Naive B cell (primary cell): ENCODE results near the gene CDH23. TPM values are rescaled to one million over a fixed set of nuclear protein-coding genes. Genes with fewer than 3 reads are reported as not detected.

ENCODE experiments used
- ATAC-seq, 2 donors: fragments of 150-1000 bp; cut with Tn5 transposase; 2 replicates each; pipeline ENCODE4 v1.10.0; 2021; ENCODE audit warnings: low read depth in 2 of 2, mild to moderate bottlenecking in 2 of 2, moderate library complexity in 2 of 2
- DNase-seq: peaks from one replicate; pipeline ENCODE4 v3.0.0; 2022
- H3K27ac Mint-ChIP-seq, 6 donors: one replicate each; pipeline ENCODE4 v1.8.0; 2020 to 2022; ENCODE audit warnings: mild to moderate bottlenecking in 6 of 6, mixed read lengths in 6 of 6, moderate library complexity in 5 of 6, inconsistent platforms in 2 of 6
- H3K27me3 Mint-ChIP-seq, 3 donors: one replicate each; pipeline ENCODE4 v1.8.0; 2021 to 2022; ENCODE audit warnings: mixed read lengths in 3 of 3, mild to moderate bottlenecking in 1 of 3
- H3K36me3 Mint-ChIP-seq, 2 donors: one replicate each; pipeline ENCODE4 v1.8.0; 2020 to 2022; ENCODE audit warnings: mixed read lengths in 2 of 2, inconsistent platforms in 1 of 2, mild to moderate bottlenecking in 1 of 2
- H3K4me1 Mint-ChIP-seq, 3 donors: one replicate each; pipeline ENCODE4 v1.8.0; 2020 to 2022; ENCODE audit warnings: mixed read lengths in 3 of 3, inconsistent platforms in 1 of 3, mild to moderate bottlenecking in 1 of 3, moderate library complexity in 1 of 3
- H3K4me3 Mint-ChIP-seq, 8 donors: one replicate each; pipeline ENCODE4 v1.8.0; 2020 to 2022; ENCODE audit warnings: mild to moderate bottlenecking in 8 of 8, mixed read lengths in 8 of 8, moderate library complexity in 8 of 8, inconsistent platforms in 2 of 8
- H3K9me3 Mint-ChIP-seq, 7 donors: one replicate each; pipeline ENCODE4 v1.8.0; 2020 to 2022; ENCODE audit warnings: mixed read lengths in 7 of 7, mild to moderate bottlenecking in 5 of 7, inconsistent platforms in 2 of 7, moderate library complexity in 1 of 7
- polyA plus RNA-seq, 6 donors: library from polyadenylated mRNA; unstranded; fragments of 300-500 nt; fragmentation: Illumina TruSeq; gene quantifications; one replicate each; pipeline ENCODE4 v1.2.3, GENCODE V29; 2021; ENCODE audit warnings: low read depth in 6 of 6

CDH23 gene
- polyA plus RNA-seq, 6 donors from 2014 or later = 0.05 to 0.62 (median 0.21) TPM; not detected in 2

GRCh38 chr10:71525092-71525491, 128.4 kb downstream of the CDH23 start:
- peaks cover 0 to 2% (median 0%) of the 10 kb centered on the region in 7 donors for H3K9me3 Mint-ChIP-seq
- no peak for ATAC-seq
- DNase-seq = no peak
- H3K36me3 Mint-ChIP-seq = no peaks in the 10 kb centered on the region
- no peak overlapping the region for H3K27ac Mint-ChIP-seq
- H3K4me3 Mint-ChIP-seq = no peak overlapping the region
- peaks cover 9 to 33% (median 27%) of the 10 kb centered on the region in 3 donors for H3K27me3 Mint-ChIP-seq
- peaks cover 0 to 4% (median 4%) of the 10 kb centered on the region in 3 donors for H3K4me1 Mint-ChIP-seq

- H3K4me3 Mint-ChIP-seq = no peak overlapping the region
- H3K9me3 Mint-ChIP-seq = peaks cover 0 to 2% (median 0%) of the 10 kb centered on the region in 7 donors
Observed at GRCh38 chr10:71525721-71526120, 129.0 kb downstream of the CDH23 start.

GRCh38 chr10:71526653-71527052, 129.9 kb downstream of the CDH23 start:
- ATAC-seq (peak; percentile 21 to 28), DNase-seq (no peak)
- peaks cover 0 to 2% (median 0%) of the 10 kb centered on the region in 7 donors for H3K9me3 Mint-ChIP-seq
- peaks cover 0 to 4% (median 4%) of the 10 kb centered on the region in 3 donors for H3K4me1 Mint-ChIP-seq
- no peak overlapping the region for H3K27ac Mint-ChIP-seq
- peaks cover 9 to 25% (median 19%) of the 10 kb centered on the region in 3 donors for H3K27me3 Mint-ChIP-seq
- peaks cover 0 to 2% of the 10 kb centered on the region in 2 donors for H3K36me3 Mint-ChIP-seq
- no peak overlapping the region for H3K4me3 Mint-ChIP-seq

More at GRCh38 chr10:71525721-71526120, 129.0 kb downstream of the CDH23 start:
- DNase-seq (no peak), ATAC-seq (no peak)
- Mint-ChIP-seq H3K27me3 (peaks cover 9 to 33% (median 27%) of the 10 kb centered on the region in 3 donors), H3K27ac (no peak overlapping the region), H3K4me1 (peaks cover 0 to 4% (median 4%) of the 10 kb centered on the region in 3 donors), H3K36me3 (no peaks in the 10 kb centered on the region)

- H3K4me3 Mint-ChIP-seq = no peak overlapping the region
- ATAC-seq (no peak), DNase-seq (no peak)
- H3K27me3 Mint-ChIP-seq = peaks cover 9 to 22% (median 18%) of the 10 kb centered on the region in 3 donors
- H3K4me1 Mint-ChIP-seq = peaks cover 0 to 4% (median 4%) of the 10 kb centered on the region in 3 donors
- H3K27ac Mint-ChIP-seq = no peak overlapping the region
- H3K36me3 Mint-ChIP-seq = peaks cover 0 to 4% of the 10 kb centered on the region in 2 donors
- peaks cover 0 to 2% (median 0%) of the 10 kb centered on the region in 7 donors for H3K9me3 Mint-ChIP-seq
Observed at GRCh38 chr10:71527135-71527534, 130.4 kb downstream of the CDH23 start.

- peaks cover 0 to 2% (median 0%) of the 10 kb centered on the region in 7 donors for H3K9me3 Mint-ChIP-seq
- H3K4me1 Mint-ChIP-seq = peaks cover 0 to 4% (median 4%) of the 10 kb centered on the region in 3 donors
- DNase-seq = no peak
- ATAC-seq = no peak
- H3K4me3 Mint-ChIP-seq = no peak overlapping the region
- H3K27me3 Mint-ChIP-seq = peaks cover 5 to 16% (median 13%) of the 10 kb centered on the region in 3 donors
- peaks cover 0 to 4% of the 10 kb centered on the region in 2 donors for H3K36me3 Mint-ChIP-seq
- peak overlapping the region in 1 of 6 donors; percentile 72 for H3K27ac Mint-ChIP-seq
Observed at GRCh38 chr10:71528371-71529206, 131.9 kb downstream of the CDH23 start.

GRCh38 chr10:71529207-71529827, 132.6 kb downstream of the CDH23 start:
- Mint-ChIP-seq H3K27me3 (peaks cover 0 to 14% (median 5%) of the 10 kb centered on the region in 3 donors), H3K36me3 (peaks cover 0 to 4% of the 10 kb centered on the region in 2 donors), H3K4me1 (peaks cover 0 to 4% (median 4%) of the 10 kb centered on the region in 3 donors), H3K9me3 (no peaks in the 10 kb centered on the region), H3K4me3 (no peak overlapping the region), H3K27ac (peak overlapping the region in 1 of 6 donors; percentile 7)
- DNase-seq = no peak
- ATAC-seq = no peak

- Mint-ChIP-seq H3K4me1 (peaks cover 0 to 4% (median 4%) of the 10 kb centered on the region in 3 donors), H3K36me3 (peaks cover 0 to 4% of the 10 kb centered on the region in 2 donors), H3K9me3 (no peaks in the 10 kb centered on the region), H3K27ac (no peak overlapping the region), H3K4me3 (peak overlapping the region in 1 of 8 donors; percentile 20), H3K27me3 (peaks cover 0 to 6% (median 1%) of the 10 kb centered on the region in 3 donors)
- ATAC-seq (no peak), DNase-seq (no peak)
Observed at GRCh38 chr10:71530781-71531180, 134.1 kb downstream of the CDH23 start.

GRCh38 chr10:71531485-71532446, 135.0 kb downstream of the CDH23 start:
- H3K4me1 Mint-ChIP-seq = no peaks in the 10 kb centered on the region
- no peaks in the 10 kb centered on the region for H3K9me3 Mint-ChIP-seq
- H3K27me3 Mint-ChIP-seq = peaks cover 0 to 10% (median 6%) of the 10 kb centered on the region in 3 donors
- DNase-seq (no peak), ATAC-seq (no peak)
- H3K36me3 Mint-ChIP-seq = peaks cover 0 to 4% of the 10 kb centered on the region in 2 donors
- H3K4me3 Mint-ChIP-seq = no peak overlapping the region
- H3K27ac Mint-ChIP-seq = no peak overlapping the region

GRCh38 chr10:71532878-71533277, 136.2 kb downstream of the CDH23 start:
- peaks cover 0 to 10% (median 6%) of the 10 kb centered on the region in 3 donors for H3K27me3 Mint-ChIP-seq
- H3K36me3 Mint-ChIP-seq = peaks cover 0 to 4% of the 10 kb centered on the region in 2 donors
- H3K4me3 Mint-ChIP-seq = no peak overlapping the region
- no peak overlapping the region for H3K27ac Mint-ChIP-seq
- ATAC-seq = no peak
- H3K4me1 Mint-ChIP-seq = no peaks in the 10 kb centered on the region
- no peaks in the 10 kb centered on the region for H3K9me3 Mint-ChIP-seq
- DNase-seq = no peak

- no peaks in the 10 kb centered on the region for H3K4me1 Mint-ChIP-seq
- no peak overlapping the region for H3K27ac Mint-ChIP-seq
- ATAC-seq = no peak
- H3K9me3 Mint-ChIP-seq = no peaks in the 10 kb centered on the region
- peaks cover 0 to 4% of the 10 kb centered on the region in 2 donors for H3K36me3 Mint-ChIP-seq
- no peak for DNase-seq
- H3K4me3 Mint-ChIP-seq = no peak overlapping the region
- peaks cover 0 to 10% (median 6%) of the 10 kb centered on the region in 3 donors for H3K27me3 Mint-ChIP-seq
Observed at GRCh38 chr10:71533936-71534335, 137.2 kb downstream of the CDH23 start.

- ATAC-seq (no peak), DNase-seq (no peak)
- Mint-ChIP-seq H3K27ac (no peak overlapping the region), H3K36me3 (peaks cover 0 to 4% of the 10 kb centered on the region in 2 donors), H3K27me3 (peaks cover 0 to 16% (median 6%) of the 10 kb centered on the region in 3 donors), H3K4me1 (no peaks in the 10 kb centered on the region), H3K4me3 (no peak overlapping the region), H3K9me3 (no peaks in the 10 kb centered on the region)
Observed at GRCh38 chr10:71534568-71535194, 138.0 kb downstream of the CDH23 start.

- H3K27me3 Mint-ChIP-seq = peaks cover 0 to 19% (median 6%) of the 10 kb centered on the region in 3 donors
- H3K4me3 Mint-ChIP-seq = no peak overlapping the region
Observed at GRCh38 chr10:71536332-71536731, 139.6 kb downstream of the CDH23 start.

More at GRCh38 chr10:71536332-71536731, 139.6 kb downstream of the CDH23 start:
- H3K27ac Mint-ChIP-seq = no peak overlapping the region
- DNase-seq = no peak
- peaks cover 0 to 4% of the 10 kb centered on the region in 2 donors for H3K36me3 Mint-ChIP-seq
- no peaks in the 10 kb centered on the region for H3K4me1 Mint-ChIP-seq
- no peak for ATAC-seq
- H3K9me3 Mint-ChIP-seq = no peaks in the 10 kb centered on the region
